Renal pelvis (tissue), 4 donors: Measurements from ENCODE around the gene IFRD2. TPM values are rescaled to one million over a fixed set of nuclear protein-coding genes. Genes with fewer than 3 reads are reported as not detected.
"Not testable (repeated sequence)": the region's sequence is repeated elsewhere in the genome, so short reads cannot be mapped to it uniquely, and the experiment has no call there.

Experiments used
- DNase-seq: peaks from one replicate; pipeline ENCODE4 v3.0.0-alpha.2; 2013
- polyA plus RNA-seq, 3 donors: library from polyadenylated mRNA; unstranded; fragments of 120-200 nt; gene quantifications; one replicate each; pipeline ENCODE4 v1.2.1, GENCODE V29; 2013; ENCODE audit not compliant: insufficient read length in 3 of 3

The IFRD2 gene
- polyA plus RNA-seq, 3 donors, result 44.4 to 52.2 (median 51.1) TPM

DNA sequence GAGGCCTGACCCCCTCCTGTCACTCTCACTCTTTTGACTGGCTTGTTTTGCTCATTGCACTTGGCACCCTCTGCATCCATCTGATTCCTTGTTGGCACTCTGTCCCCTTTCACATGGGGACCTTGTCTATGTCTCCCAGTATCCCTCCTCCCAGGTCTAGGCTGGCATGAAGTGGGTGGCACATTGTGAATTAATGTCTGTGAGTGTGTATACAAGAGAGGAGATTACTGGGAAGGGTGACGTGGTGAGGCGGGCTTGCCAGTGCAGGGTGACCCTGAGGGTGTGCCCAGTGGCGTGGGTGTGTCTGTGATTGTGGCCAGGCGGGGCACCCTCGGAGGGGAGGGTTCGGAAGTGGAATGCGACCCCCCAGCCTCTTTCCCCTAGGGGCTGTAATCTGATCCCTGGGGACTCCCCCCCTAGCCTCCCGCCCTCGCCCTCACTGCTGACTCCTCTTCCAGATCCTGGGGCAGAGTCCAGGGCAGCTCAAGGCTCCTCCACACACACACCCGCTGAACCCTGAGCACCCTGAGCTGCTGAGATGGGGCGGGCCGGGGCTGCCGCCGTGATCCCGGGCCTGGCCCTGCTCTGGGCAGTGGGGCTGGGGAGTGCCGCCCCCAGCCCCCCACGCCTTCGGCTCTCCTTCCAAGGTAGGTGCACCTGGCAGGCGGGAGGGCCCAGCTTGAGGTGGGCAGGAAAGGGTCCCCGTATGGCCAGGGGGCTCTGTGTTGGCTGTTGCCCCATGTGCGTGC is 23.4 kb downstream of the IFRD2 start, which contains the start of gene SEMA3B:
TSS of gene SEMA3B (plus strand) at position 445 of the 749 bp plus-strand sequence. CDS start at position 539, 94 bp downstream.
- DNase-seq, result peak; percentile 72

DNA sequence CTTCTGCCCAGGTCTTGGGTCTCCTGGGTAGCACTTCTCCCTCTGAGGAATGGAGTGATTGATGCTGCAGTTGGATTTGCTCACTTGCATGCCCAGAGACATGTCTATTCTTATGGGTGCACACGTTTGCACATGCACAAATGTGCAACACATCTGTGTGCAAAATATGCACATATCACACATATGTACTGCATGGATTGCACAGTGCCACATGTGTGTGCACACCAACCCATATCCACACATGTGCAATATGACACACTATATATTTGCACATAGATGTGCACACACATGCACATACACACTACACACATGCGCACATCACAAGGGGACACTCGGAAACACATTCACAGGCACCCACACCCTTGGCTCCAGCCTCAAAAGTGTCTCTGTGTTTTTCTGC is 24.0 kb downstream of the IFRD2 start:
- no peak for DNase-seq

DNA sequence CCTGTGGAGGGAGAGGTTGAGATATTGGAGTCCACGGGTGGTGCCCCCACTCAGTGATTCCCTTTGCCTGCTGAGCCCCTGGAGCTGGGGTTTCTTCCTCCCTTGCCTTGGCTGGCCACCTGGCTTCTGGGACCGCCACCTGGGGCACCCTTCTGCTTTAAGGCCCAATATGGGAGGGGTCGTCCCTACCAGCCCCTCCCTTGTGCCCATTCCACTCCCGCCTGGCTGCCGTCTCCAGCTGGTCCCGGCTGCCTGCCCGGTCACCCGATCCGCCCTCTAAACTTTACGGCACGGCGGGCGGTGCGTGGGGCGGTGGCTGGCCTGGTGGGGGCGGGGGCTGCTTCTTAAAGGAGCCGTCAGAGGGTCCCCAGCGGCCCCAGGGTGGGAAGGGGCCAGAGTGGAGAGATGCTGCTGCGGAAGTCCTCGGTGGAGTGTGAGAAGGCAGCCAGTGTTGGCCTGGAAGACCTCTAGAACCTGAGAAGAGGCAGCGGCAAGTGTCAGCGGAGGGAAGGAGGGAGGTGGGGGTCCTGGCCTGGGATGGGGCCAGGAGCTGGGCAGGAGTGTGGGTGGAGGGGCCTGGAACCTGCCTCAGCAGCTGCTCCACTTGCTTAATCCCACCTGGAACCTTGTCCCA is 24.8 kb downstream of the IFRD2 start:
- peak; percentile 73 for DNase-seq

DNA sequence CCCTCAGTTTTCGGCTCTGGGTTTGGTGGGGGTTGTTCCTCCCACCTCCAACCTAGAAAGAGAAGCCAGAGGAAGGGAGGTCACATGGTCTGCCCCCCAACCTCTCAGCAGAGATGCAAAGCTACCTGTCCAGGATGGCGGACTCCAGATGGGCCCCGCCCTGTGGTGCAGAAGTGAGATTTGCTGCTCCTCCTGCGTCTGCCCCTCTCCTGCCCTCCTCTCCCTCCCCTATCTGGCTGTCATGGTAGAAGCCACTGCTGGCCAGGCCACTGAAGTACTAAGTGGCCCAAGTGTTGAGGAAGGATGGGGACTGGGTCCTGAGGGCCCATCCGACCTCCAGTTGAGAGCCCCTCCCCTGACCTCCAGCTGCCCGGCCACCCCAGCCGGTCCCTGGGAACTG is 25.4 kb downstream of the IFRD2 start:
- DNase-seq, result no peak

DNA sequence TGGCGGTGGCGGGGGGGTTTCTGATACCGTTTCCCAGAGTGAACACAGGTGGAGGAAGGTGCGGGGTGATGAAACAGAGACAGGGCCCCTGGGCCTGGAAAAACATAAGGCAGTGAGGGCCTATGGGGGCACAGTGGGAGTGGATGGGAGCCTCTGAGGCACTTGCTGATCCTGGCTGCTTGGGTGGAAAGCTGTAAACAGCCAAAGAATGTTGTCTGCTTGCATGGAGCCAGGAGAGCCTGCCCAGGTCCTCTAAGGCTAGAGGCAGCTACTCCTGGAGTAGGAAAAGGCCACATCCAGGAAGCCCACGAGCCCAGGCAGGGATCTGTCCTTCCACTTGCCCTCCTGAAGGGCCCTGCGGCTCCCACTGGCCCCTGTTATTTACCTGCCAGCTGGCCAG is 26.2 kb downstream of the IFRD2 start:
- DNase-seq, result no peak

DNA sequence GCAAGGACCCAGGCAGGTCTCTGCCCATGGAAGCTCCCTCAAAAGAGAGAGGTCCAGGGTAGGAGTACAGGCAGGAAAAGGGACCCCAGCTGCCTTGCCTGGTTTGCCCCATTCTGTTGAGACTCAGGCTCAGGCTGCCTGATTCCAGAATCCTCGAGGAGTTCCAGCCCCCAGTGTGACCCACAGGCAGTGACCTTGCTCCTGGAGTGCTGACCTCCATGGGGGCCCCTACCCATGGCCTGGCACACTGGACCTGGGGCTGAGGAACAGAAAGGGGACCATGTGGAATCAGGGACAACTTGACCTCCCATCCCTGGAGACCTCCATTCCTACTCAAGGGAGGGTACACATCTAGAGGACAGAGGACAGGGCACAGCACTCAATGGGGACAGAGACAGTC is 26.7 kb downstream of the IFRD2 start:
- DNase-seq, result no peak

DNA sequence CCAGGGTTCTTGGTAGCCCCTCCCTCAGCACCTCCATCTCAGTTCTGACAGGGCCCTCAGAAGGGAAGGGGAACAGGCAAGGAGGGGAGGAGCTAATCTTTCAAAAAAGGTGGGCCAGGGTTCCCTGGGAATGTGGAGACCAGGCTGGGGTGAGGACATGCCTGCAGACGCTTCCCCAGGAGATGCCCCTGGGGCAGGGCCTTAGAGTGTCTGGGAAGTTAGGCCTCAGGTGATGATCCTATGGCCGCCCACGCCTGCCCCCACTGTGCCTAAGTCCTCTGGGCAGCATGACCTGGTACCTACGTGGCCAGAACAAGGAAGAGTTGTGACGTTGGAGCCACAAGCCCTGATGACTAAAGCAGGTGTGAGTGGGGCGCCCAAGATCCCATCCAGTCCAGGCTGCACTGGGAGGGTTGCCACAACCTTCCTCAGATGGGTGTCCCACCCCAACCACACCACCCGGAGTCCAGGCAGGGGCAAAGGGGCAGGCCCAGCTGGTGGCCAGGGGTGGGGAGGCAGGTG is 27.2 kb downstream of the IFRD2 start:
- no peak for DNase-seq

DNA sequence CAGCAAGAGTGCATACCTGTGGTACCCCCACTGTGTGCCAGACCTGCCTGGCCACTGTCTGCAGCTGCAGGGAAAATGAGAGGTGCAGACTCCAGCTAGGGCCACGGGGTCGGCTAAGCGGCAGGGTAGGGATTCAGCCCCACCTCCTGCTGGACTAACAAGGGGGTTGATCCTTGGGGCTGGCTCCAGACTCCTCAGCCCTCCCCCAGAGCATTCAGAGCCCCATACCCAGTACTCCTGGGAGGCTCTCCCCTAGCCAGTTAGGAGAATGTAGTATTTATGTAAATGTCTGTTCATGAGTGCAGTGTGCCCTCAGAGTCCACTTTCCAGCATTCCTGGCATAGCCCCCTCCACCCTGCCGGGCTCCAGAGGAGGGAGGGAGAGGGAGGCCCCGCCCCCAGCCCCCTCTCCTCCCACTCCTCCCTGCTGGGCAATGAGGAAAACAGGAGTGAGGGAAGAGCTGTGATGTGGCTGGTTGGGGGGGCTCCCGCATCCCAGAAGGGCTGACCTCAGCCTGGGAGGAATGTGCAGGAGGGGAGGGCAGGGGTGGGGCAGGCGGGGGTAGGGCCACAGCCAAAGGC is 27.8 kb downstream of the IFRD2 start:
- DNase-seq, result peak; percentile 98

DNA sequence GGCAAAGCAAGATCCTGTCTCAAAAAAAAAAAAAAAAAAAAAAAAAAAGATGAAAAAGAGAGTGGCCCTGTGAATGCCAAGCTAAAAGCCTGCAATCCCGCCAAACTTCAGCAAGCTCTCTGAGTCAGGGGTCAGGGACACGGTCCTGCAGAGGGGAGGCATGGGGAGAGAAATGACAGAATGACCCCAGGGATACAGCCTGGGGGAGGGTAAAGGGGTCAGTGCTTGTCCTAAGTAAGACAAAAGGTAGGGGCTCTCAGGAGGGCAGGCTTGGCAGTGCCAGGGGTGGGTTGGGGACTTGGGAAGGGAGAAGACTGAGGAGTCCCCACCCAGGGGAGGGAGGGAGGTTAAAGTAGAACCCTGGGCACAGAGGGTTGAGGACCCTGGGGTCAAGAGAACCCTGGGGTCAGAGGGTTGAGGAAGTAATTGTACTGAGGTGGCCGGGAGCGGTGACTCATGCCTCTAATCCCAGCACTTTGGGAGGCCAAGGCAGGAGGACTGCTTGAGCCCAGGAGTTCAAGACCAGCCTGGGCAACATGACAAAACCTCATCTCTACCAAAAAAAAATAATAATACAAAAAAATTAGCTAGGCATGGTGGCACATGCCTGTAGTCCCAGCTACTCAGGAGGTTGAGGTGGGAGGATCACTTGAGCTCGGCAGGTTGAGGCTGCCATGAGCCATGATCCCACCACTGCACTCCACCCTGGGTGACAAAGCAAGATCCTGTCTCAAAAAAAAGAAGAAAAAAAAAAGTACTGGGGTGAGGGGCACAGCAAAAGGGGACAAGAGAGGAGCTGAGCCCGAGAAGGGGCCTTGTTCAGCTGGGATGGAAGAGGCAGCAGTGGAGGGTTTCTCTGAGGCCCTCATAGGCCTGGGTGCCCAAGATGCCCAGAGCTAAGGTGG is 28.5 kb downstream of the IFRD2 start:
- DNase-seq, result no peak

DNA sequence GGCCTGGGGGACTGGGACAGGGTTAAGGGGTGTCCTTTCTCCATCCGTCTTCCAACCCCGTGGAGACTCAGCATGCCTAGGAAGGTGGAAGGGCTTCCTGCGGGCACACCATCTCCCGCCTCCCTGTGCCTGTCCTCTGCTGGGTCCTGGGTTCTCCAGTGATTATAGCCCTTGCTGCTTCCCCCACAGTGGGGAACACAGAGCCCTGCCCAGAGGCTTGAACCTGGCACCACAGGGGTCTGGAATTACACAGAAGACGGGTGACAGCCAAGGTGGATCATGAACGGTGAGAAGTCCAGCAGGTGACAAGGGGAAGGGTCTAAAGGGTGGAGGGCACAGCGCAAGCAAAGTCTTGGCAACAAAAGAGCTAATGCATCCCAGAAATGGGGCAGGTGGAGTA is 29.5 kb downstream of the IFRD2 start:
- no peak for DNase-seq

DNA sequence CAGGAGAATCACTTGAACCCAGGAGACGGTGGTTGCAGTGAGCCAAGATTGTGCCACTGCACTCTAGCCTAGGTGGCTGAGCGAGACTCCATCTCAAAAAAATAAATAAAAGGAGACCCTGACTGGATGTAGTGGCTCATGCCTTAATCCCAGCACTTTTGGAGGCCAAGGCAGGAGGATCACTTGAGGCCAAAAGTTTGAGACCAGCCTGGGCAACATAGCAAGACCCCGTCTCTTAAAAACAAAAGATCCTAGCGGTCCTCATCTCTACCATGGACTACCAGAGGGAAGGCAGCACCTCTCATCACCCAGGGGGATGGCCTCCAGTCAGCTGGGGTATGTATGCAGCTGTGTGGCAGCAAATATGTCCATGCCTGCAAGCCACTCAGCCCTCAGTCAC is 30.0 kb downstream of the IFRD2 start:
- not testable (repeated sequence) for DNase-seq

DNA sequence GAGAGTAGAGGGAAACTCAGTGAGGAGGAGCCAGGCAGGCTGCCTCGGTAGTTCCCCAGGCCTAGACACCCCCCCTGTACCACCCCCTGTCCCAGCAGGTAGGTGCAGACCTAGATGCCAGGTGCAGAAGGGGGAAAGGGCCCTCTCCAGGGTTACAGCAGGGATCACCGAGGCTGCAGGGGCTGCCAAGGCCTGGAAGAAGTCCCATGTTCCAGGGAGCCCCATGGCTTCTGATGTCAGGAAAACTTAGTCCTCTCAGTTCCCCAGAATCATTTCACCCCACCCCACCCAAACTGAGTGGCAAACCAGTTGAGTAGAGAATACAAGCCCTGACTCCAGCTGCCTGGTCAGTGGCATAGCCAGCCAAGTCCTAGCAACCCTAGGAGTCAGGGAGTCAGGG is 30.7 kb downstream of the IFRD2 start:
- DNase-seq, result no peak

DNA sequence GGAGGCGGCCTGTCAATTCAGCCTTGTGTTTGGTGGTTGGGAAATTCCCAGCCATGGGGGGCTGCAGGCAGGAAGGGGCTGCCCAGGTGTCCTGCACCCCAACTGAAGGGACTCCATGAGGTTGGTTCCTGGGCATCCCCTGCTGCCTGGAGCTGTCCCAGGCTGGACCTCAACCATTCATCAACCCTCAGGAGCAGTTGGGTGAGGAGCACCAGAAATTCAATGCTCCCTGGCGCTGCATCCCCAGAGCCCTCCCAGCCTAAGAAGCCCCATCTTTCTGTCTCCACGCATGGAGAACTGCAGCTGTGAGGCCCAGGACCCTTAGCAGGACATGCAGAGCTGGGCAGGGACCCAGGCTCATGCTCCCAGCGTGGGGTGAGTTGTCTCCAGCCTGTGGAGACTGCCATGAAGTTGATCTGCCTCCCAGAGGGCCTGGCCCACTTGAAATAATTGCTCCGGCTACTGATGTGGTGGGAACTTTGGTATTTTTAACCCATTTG is 31.2 kb downstream of the IFRD2 start:
- no peak for DNase-seq

DNA sequence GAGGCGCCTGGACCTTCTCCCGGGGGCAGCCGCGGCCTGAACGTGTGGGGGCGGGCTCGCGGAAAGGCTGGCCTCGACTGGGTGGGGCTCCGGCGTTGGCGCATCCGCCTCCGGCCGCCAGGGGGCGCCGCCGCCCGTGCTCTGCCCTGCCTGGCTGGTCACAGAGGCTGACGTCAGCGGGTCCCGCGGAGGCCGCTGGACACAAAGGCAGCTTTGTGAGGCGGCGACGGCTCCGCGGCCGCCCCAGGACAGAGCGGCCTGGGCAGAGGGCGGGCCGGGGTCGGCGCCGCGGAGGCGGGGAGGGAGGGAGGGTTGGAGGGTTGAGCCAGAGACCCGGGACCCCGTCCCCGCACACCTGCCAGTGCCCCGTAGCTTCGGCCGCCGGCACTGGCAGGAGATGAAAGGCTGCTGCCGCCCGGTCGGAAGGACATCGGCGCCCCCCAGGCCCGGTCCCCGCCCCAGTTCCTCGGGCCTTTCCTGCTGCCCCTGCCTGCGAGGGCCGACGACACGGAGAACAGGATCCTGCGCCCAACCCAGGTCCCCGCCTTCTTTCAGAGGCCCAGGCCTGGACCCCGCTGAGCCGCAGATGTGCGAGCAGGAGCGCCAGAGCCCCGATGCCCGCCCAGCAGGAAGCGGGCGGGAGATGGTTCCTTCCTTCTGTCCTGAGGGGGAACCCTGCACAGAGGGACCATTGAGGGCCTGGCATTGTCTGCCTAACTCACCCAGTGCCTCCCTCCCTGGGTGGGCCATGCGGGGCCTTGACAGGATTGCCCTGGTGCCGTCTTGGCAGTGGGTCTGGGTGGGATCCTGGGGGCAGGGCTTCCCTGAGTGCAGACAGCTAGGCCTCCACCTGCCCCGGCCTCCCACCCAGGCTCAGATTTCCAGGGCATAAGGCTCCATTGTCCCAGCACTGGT is 31.9 kb downstream of the IFRD2 start:
- DNase-seq, result peak; percentile 92

DNA sequence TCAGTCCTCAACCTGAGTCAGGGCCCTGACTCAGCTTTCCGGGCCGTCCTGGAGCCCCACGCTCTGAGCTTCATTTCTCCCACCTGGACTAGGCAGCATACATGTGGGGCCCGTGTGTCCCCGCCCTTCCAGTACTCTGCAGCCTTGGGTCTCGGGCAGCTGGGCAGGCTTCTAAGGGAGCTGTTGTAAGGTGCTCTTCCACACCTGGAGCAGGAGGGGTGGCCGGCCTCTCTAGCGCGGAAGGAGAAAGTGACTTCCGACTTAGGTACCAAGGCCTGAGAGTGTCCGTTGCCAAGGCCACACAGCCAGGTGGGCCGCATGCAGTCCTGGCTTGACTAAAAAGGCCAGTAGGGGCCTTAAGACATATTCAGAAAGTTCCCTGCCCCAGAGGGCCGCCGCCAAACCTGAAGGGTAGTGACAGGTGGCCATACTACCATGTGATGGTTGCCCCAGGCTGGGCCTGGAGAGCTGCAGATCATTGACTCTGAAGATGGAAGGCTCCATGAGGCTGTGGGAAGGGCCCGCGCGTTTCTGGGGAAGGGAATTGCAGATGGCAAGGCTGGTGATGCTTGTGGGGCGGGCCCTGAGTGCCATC is 32.7 kb downstream of the IFRD2 start:
- no peak for DNase-seq

DNA sequence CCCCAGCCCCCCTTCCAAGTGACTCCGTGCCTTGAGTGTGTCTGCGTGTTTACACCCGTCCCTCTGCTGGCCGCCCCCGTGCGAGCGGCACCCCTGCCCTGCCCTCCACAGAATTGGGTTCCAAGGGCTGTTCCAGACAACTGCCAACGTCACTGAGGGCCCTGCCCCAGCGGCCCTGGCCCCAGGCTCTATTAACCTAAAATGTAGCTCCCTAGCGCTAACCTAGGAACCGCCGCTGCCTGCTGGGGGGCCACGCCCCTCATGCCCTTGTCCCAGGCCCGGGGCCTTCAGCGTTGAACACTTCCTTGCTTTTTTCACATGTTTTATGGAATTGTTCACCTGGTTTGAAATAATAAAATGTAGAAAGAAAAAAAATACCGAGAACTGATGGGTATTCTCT is 33.2 kb downstream of the IFRD2 start:
- no peak for DNase-seq

DNA sequence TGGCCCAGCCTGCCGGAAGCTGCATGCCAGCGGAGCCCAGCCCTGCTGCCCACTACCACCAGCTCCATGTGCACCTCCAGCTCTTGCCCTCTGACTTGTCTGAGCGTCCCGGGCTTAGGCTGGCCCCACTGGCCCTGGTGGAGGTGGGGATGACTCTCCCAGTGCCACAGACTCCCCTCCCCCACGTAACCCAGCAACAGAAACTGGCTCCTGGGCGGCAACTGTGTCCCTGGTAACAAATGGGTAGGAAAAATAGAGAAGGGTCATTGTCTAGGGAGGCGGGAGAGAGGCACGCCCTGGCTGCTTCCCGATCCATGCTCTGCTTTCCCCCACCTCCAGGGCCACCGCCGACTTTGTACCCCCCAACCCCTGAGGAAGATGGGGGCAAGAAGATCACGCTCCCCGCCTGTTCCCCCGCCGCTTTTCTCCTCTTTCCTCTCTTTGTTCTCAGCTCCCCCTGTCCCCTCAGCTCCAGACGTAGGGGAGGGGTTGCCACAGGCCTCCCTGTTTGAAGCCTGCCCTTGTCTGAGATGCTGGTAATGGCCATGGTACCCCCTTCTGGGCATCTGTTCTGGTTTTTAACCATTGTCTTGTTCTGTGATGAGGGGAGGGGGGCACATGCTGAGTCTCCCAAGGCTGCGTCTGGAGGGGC is 34.1 kb downstream of the IFRD2 start:
- DNase-seq, result no peak

DNA sequence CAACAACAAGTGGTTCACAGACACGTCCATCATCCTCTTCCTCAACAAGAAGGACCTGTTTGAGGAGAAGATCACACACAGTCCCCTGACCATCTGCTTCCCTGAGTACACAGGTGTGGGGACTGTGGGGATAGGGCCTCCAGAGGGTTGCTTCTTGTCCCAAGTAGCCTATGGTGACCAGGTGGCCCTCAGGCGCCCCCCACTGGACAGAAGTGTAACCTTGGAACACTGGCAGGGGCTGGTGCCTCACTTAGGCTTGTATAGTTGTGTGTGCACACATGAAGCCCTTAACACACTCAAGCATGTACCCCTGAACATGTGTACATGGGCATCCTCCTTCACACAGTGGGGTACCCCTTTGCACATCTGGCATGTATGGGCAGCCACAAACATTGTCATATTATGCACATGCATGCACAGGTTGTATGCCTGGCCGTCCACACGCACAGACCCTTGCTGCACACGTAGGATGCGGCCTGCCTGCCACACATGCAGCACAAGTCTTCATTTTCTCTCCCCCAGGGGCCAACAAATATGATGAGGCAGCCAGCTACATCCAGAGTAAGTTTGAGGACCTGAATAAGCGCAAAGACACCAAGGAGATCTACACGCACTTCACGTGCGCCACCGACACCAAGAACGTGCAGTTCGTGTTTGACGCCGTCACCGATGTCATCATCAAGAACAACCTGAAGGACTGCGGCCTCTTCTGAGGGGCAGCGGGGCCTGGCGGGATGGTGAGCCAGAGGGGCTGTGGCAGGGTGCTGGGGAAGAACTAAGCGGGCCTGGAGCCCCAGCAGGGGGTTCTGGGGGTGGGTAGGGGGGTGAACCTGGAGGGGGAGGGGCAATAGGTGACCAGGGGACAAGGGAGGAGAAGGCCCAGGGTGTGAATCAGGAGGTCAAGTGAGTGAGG is 35.0 kb downstream of the IFRD2 start:
- DNase-seq, result no peak

DNA sequence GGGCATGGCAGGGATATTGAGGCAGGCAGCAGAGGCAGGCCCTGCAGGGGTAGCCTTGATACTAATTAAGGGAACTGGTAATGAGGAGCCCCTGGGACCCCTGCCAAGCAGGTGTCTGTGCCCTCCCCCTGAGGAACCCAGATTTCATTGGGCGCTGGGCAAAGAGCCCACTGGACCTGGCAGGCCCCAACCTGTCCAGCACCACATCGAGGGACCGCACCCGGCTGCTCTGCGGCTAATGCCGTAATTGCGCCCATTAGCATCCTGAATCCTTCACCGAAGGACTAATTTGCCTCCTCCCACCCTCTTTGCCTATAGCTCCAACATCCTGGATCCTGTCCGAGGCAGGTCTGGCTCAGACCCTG is 37.0 kb downstream of the IFRD2 start:
- no peak for DNase-seq
